WTC11 (cell line): ENCODE measurements around the gene IKZF2. TPM values are rescaled to one million over a fixed set of nuclear protein-coding genes. Genes with fewer than 3 reads are reported as not detected.

Source experiments
- ATAC-seq: fragments of 200-7000 bp; cut with Tn5 transposase; 2 replicates; pipeline ENCODE4 v1.10.0; 2021; ENCODE audit warnings: mild to moderate bottlenecking, moderate library complexity
- CTCF ChIA-PET: fragments of 300-600 bp; sonication (Branson Sonifier 250); formaldehyde crosslinking; loops from one replicate; lab custom pipeline; 2021; ENCODE audit warnings: antibody characterized with exemption; lab: Charles Lee
- POLR2A ChIA-PET: fragments of 350-600 bp; sonication (Branson Sonifier 250); formaldehyde crosslinking; loops from one replicate; lab custom pipeline; 2021; ENCODE audit warnings: antibody characterized with exemption; lab: Charles Lee
- DNase-seq: peaks from one replicate; pipeline ENCODE4 v3.0.0; 2021; ENCODE audit warnings: low spot score
- H3K27ac Mint-ChIP-seq: 2 replicates; pipeline ENCODE4 v1.8.0; 2021; ENCODE audit warnings: mixed read lengths
- H3K27me3 Mint-ChIP-seq: 2 replicates; pipeline ENCODE4 v1.8.0; 2021; ENCODE audit warnings: low read depth, mild to moderate bottlenecking, moderate library complexity, mixed read lengths
- H3K36me3 Mint-ChIP-seq: 2 replicates; pipeline ENCODE4 v1.8.0; 2021; ENCODE audit warnings: mixed read lengths
- H3K4me1 Mint-ChIP-seq: 2 replicates; pipeline ENCODE4 v1.8.0; 2022; ENCODE audit warnings: mixed read lengths
- H3K4me3 Mint-ChIP-seq: 2 replicates; pipeline ENCODE4 v1.8.0; 2021; ENCODE audit warnings: mild to moderate bottlenecking, moderate library complexity, mixed read lengths
- H3K9me3 Mint-ChIP-seq: 2 replicates; pipeline ENCODE4 v1.8.0; 2021; ENCODE audit warnings: mixed read lengths
- AR ChIP-seq: fragments of 250-450 bp; sonication (Bioruptor Pico); IDR thresholded peaks from 2 replicates; pipeline ENCODE4 v1.9.0; 2021; ENCODE audit warnings: mild to moderate bottlenecking
- ATF2 ChIP-seq: sonication (generic); formaldehyde crosslinking; IDR thresholded peaks from 2 replicates; pipeline ENCODE4 v1.8.1; 2022; ENCODE audit warnings: low read depth, missing genetic modification reagents, borderline replicate concordance
- ATF3 ChIP-seq: sonication (generic); formaldehyde crosslinking; conservative IDR thresholded peaks from 2 replicates; pipeline ENCODE4 v1.8.1; 2022; ENCODE audit warnings: mild to moderate bottlenecking, missing genetic modification reagents
- CBFB ChIP-seq: sonication (generic); formaldehyde crosslinking; IDR thresholded peaks from 2 replicates; pipeline ENCODE4 v1.8.1; 2022; ENCODE audit warnings: mild to moderate bottlenecking, low read depth, missing genetic modification reagents
- CDX4 ChIP-seq: fragments of 250-450 bp; sonication (Bioruptor Pico); IDR thresholded peaks from 2 replicates; pipeline ENCODE4 v1.9.0; 2021; ENCODE audit warnings: moderate library complexity, mild to moderate bottlenecking, inconsistent platforms, borderline replicate concordance
- CREM ChIP-seq: sonication (generic); formaldehyde crosslinking; IDR thresholded peaks from 2 replicates; pipeline ENCODE4 v1.8.1; 2022; ENCODE audit warnings: mild to moderate bottlenecking, missing genetic modification reagents, moderate library complexity
- FOXJ3 ChIP-seq: sonication (generic); formaldehyde crosslinking; IDR thresholded peaks from 2 replicates; pipeline ENCODE4 v1.9.0; 2021; ENCODE audit warnings: missing genetic modification reagents, mild to moderate bottlenecking, borderline replicate concordance
- MYBL2 ChIP-seq: sonication (generic); formaldehyde crosslinking; IDR thresholded peaks from 2 replicates; pipeline ENCODE4 v1.8.1; 2023; ENCODE audit warnings: mild to moderate bottlenecking, moderate library complexity, missing genetic modification reagents
- OVOL2 ChIP-seq: fragments of 250-450 bp; sonication (Bioruptor Pico); IDR thresholded peaks from 2 replicates; pipeline ENCODE4 v1.9.0; 2021; ENCODE audit warnings: mild to moderate bottlenecking, borderline replicate concordance
- PRRX2 ChIP-seq: fragments of 250-450 bp; sonication (Bioruptor Pico); IDR thresholded peaks from 2 replicates; pipeline ENCODE4 v1.8.0; 2021; ENCODE audit warnings: mild to moderate bottlenecking
- SMAD3 ChIP-seq: sonication (generic); formaldehyde crosslinking; IDR thresholded peaks from 2 replicates; pipeline ENCODE4 v1.8.0; 2022; ENCODE audit warnings: missing genetic modification reagents, mild to moderate bottlenecking, borderline replicate concordance
- ZNF219 ChIP-seq: sonication (generic); formaldehyde crosslinking; IDR thresholded peaks from 2 replicates; pipeline ENCODE4 v1.8.0; 2023; ENCODE audit warnings: missing genetic modification reagents, mild to moderate bottlenecking, borderline replicate concordance
- ZNF281 ChIP-seq: sonication (generic); formaldehyde crosslinking; IDR thresholded peaks from 2 replicates; pipeline ENCODE4 v1.8.0; 2023; ENCODE audit warnings: mild to moderate bottlenecking, missing genetic modification reagents
- ZNF671 ChIP-seq: fragments of 250-450 bp; sonication (Bioruptor Pico); IDR thresholded peaks from 2 replicates; pipeline ENCODE4 v1.8.0; 2021; ENCODE audit warnings: mild to moderate bottlenecking
- total RNA-seq: library from RNA; stranded (reverse); gene quantifications from 3 replicates; pipeline ENCODE4 v1.2.3, GENCODE V29; 2021
- TF ChIP-seq, protein P1 (sequence below): sonication (generic); formaldehyde crosslinking; IDR thresholded peaks from 2 replicates; pipeline ENCODE4 v1.8.1; 2023; ENCODE audit warnings: mild to moderate bottlenecking, moderate library complexity, missing genetic modification reagents
- TF ChIP-seq, protein P2 (sequence below): sonication (generic); formaldehyde crosslinking; IDR thresholded peaks from 2 replicates; pipeline ENCODE4 v1.8.1; 2022; ENCODE audit warnings: low read depth, mild to moderate bottlenecking, moderate library complexity, missing genetic modification reagents, borderline replicate concordance
- TF ChIP-seq, protein P3 (sequence below): sonication (generic); formaldehyde crosslinking; IDR thresholded peaks from 2 replicates; pipeline ENCODE4 v1.8.1; 2023; ENCODE audit warnings: mild to moderate bottlenecking, missing genetic modification reagents

Gene IKZF2
- total RNA-seq, 1 experiment from 2014 or later: 4.2 TPM

DNA sequence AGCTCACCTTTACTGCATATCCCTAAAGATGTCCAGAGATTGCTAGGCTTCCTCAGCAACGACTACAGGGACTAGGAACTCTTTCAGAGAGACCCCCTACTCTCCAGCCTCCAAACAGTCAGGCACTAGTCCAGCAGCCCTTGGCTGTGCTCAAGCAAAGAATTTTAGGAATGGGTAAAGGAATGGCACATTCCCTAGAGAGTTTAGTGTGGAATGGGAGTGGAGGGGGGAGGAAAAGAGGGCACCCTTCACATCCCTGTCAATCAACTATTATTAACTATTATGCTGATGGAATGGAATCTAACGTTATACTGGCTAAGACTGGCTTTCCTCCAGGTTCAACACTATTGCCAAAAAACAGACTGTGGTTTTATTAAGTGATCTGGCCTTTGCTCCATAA lies 64.8 kb downstream of the IKZF2 start (continued):
- TF ChIP-seq ATF2: no peak
- TF ChIP-seq, protein P1, sequence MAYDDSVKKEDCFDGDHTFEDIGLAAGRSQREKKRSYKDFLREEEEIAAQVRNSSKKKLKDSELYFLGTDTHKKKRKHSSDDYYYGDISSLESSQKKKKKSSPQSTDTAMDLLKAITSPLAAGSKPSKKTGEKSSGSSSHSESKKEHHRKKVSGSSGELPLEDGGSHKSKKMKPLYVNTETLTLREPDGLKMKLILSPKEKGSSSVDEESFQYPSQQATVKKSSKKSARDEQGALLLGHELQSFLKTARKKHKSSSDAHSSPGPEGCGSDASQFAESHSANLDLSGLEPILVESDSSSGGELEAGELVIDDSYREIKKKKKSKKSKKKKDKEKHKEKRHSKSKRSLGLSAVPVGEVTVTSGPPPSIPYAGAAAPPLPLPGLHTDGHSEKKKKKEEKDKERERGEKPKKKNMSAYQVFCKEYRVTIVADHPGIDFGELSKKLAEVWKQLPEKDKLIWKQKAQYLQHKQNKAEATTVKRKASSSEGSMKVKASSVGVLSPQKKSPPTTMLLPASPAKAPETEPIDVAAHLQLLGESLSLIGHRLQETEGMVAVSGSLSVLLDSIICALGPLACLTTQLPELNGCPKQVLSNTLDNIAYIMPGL (CRISPR knock-in tag): no peak
- TF ChIP-seq CREM (CRISPR knock-in tag): no peak
- no peak for TF ChIP-seq ZNF219 (CRISPR knock-in tag)

DNA sequence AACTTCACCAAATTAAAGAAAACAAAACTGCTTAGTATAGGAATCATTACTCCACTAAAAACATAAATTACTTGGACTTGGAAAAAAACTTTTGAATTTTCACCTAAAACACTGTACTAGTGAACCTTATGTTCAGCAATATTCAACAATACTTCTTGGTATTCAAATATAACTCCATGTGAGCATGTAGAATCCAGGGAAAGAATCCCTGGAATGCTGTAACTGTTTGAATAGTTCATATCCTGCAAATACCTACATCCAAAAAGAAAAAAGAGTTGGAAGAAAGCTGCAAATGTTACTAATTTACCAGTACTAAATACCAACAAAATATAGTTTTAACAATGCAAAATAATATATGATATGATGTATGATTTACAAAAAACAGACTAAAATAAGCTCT lies 65.4 kb downstream of the IKZF2 start:
- Mint-ChIP-seq H3K27me3 (no peaks in the 10 kb centered on the region), H3K36me3 (no peaks in the 10 kb centered on the region), H3K4me3 (no peak overlapping the region), H3K9me3 (no peaks in the 10 kb centered on the region), H3K27ac (peak overlapping the region; percentile 97), H3K4me1 (peaks cover 19% of the 10 kb centered on the region)
- TF ChIP-seq FOXJ3 (CRISPR knock-in tag) (no peak), SMAD3 (CRISPR knock-in tag) (no peak)
- ATAC-seq: peak; percentile 25; the same call in 1 of the 2 replicates
- DNase-seq: no peak
- ChIA-PET CTCF (no interaction called here), POLR2A (no interaction called here)

GRCh38 chr2:213085538-213085937 lies 65.9 kb downstream of the IKZF2 start:
- TF ChIP-seq ZNF671 (CRISPR knock-in tag) (no peak), PRRX2 (CRISPR knock-in tag) (no peak), ZNF281 (no peak), OVOL2 (CRISPR knock-in tag) (no peak)
- TF ChIP-seq, protein P2, sequence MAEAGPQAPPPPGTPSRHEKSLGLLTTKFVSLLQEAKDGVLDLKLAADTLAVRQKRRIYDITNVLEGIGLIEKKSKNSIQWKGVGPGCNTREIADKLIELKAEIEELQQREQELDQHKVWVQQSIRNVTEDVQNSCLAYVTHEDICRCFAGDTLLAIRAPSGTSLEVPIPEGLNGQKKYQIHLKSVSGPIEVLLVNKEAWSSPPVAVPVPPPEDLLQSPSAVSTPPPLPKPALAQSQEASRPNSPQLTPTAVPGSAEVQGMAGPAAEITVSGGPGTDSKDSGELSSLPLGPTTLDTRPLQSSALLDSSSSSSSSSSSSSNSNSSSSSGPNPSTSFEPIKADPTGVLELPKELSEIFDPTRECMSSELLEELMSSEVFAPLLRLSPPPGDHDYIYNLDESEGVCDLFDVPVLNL (CRISPR knock-in tag): no peak
- TF ChIP-seq, protein P3, sequence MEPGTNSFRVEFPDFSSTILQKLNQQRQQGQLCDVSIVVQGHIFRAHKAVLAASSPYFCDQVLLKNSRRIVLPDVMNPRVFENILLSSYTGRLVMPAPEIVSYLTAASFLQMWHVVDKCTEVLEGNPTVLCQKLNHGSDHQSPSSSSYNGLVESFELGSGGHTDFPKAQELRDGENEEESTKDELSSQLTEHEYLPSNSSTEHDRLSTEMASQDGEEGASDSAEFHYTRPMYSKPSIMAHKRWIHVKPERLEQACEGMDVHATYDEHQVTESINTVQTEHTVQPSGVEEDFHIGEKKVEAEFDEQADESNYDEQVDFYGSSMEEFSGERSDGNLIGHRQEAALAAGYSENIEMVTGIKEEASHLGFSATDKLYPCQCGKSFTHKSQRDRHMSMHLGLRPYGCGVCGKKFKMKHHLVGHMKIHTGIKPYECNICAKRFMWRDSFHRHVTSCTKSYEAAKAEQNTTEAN: no peak
- POLR2A ChIA-PET: no interaction called here
- DNase-seq: no peak
- H3K4me1 Mint-ChIP-seq: peaks cover 19% of the 10 kb centered on the region
- no peak for ATAC-seq
- H3K36me3 Mint-ChIP-seq: no peaks in the 10 kb centered on the region
- H3K4me3 Mint-ChIP-seq: no peak overlapping the region
- no peaks in the 10 kb centered on the region for H3K27me3 Mint-ChIP-seq
- H3K27ac Mint-ChIP-seq: peak overlapping the region; percentile 97
- CTCF ChIA-PET: no interaction called here
- H3K9me3 Mint-ChIP-seq: no peaks in the 10 kb centered on the region

DNA sequence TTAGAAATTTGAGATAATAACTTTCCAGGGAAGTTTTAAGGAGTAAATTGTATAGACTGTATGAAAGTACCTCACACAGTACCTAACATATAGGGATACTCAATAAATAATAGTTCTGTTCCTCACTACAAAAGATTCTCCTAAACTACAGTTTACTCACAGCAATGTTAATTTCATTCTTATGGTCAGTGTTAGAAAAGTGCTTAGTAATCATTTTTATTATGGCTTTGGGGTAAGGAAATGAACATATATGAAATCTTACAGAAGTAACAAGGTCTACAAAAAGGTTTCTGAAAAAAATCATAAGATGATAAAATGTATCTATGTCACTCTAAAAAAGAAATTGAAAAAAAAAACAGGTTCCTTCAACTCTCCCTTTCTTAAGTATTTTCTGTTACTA lies 67.2 kb downstream of the IKZF2 start:
- ChIA-PET CTCF (no interaction called here), POLR2A (no interaction called here)
- no peak overlapping the region for H3K4me3 Mint-ChIP-seq
- no peaks in the 10 kb centered on the region for H3K36me3 Mint-ChIP-seq
- H3K27me3 Mint-ChIP-seq: no peaks in the 10 kb centered on the region
- ATAC-seq (no peak), DNase-seq (no peak)
- H3K9me3 Mint-ChIP-seq: no peaks in the 10 kb centered on the region
- H3K27ac Mint-ChIP-seq: no peak overlapping the region
- peaks cover 19% of the 10 kb centered on the region for H3K4me1 Mint-ChIP-seq
- TF ChIP-seq SMAD3 (CRISPR knock-in tag) (no peak), CDX4 (CRISPR knock-in tag) (no peak), ATF3 (CRISPR knock-in tag) (no peak), CBFB (CRISPR knock-in tag) (no peak), AR (CRISPR knock-in tag) (no peak), MYBL2 (CRISPR knock-in tag) (no peak)
